Measurements from ENCODE around the gene ZNF615.
"Not testable (repeated sequence)": the region's sequence is repeated elsewhere in the genome, so short reads cannot be mapped to it uniquely, and the experiment has no call there.

ZNF615 gene

GRCh38 chr19:52007806-52008557 is at the start of gene ZNF615:
ZNF615 (minus strand) TSS chr19:52008211; CDS start chr19:52003711, 4,500 bp downstream.
- DNase-seq, result peak; percentile 37

DNA sequence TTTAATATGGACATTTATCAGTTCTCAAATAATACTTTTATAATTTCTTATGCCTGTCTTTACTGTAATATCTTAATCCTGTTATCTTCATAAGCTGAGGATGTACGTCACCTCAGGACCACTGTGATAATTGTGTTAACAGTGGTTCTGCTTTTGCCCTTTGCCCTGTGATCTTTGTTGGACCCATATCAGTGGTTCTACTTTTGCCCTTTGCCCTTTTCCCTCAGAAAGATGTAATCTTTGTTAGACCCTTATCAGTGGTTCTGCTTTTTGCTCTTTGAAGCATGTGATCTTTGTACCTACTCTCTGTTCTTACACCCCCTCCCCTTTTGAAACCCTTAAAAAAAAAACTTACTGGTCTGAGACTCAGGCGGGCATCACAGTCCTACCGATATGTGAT is 48.5 kb upstream of the ZNF615 start:
- not testable (repeated sequence) for DNase-seq

- not testable (repeated sequence) for DNase-seq
These were observed 43.7 kb upstream of the ZNF615 start for GRCh38 chr19:52051736-52052135.

GRCh38 chr19:52048555-52049501 is 40.8 kb upstream of the ZNF615 start, which contains the start of gene ZNF432:
ZNF432 (minus strand) TSS chr19:52048838; CDS start chr19:52046868, 1,970 bp downstream.
- DNase-seq, result peak; percentile 71

GRCh38 chr19:52039169-52039568 is 31.2 kb upstream of the ZNF615 start:
- no peak for DNase-seq

GRCh38 chr19:52034051-52034728 is 26.2 kb upstream of the ZNF615 start:
- no peak for DNase-seq

DNA sequence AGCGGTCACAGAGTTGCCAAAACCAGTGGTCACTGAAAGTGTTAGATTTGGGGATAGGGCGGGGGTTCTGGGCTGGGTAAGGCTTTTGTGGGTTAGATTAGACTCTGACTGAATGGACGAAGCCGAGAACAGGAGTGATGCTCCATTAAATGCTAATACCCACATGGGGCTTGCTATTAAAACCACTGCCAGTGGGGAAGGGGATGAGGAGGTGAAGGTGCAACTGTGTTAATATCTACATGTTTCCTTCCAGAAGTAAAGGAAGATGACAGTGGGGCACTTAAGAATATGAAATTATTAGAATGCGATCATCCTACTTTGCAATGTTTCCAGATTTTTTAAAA is 20.7 kb upstream of the ZNF615 start:
- DNase-seq, result no peak

GRCh38 chr19:52028027-52028779 is 20.2 kb upstream of the ZNF615 start, which contains the start of gene ZNF614:
ZNF614 (minus strand) TSS chr19:52028379; CDS start chr19:52025745, 2,634 bp downstream.
- DNase-seq, result peak; percentile 69

GRCh38 chr19:52026255-52026990 is 18.4 kb upstream of the ZNF615 start:
- DNase-seq, result not testable (repeated sequence)

- not testable (repeated sequence) for DNase-seq
These were observed 16.5 kb upstream of the ZNF615 start for GRCh38 chr19:52024478-52024877.

- no peak for DNase-seq
These were observed 14.2 kb upstream of the ZNF615 start for GRCh38 chr19:52022193-52022592.

- no peak for DNase-seq
These were observed 12.5 kb upstream of the ZNF615 start for GRCh38 chr19:52020506-52020905.

GRCh38 chr19:52010674-52011073 is 2.7 kb upstream of the ZNF615 start:
- DNase-seq, result no peak

DNA sequence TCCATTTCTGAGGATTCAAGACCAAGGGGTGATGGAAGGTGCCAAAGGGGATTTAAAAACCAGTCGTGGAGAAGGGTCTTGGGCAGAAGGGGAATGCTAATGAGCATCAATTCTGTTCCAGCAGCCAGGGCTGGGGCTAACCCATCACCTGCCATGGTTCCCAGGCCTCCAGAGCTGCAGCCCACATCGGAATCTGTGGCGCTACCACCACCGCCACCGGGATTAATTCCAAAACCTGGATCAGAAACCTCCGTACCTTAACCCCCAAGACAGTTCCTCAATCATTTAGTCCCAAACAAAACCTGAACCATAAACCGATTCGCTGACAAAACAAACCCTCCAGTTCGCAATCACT is 583 bp downstream of the ZNF615 start:
- no peak for DNase-seq

DNA sequence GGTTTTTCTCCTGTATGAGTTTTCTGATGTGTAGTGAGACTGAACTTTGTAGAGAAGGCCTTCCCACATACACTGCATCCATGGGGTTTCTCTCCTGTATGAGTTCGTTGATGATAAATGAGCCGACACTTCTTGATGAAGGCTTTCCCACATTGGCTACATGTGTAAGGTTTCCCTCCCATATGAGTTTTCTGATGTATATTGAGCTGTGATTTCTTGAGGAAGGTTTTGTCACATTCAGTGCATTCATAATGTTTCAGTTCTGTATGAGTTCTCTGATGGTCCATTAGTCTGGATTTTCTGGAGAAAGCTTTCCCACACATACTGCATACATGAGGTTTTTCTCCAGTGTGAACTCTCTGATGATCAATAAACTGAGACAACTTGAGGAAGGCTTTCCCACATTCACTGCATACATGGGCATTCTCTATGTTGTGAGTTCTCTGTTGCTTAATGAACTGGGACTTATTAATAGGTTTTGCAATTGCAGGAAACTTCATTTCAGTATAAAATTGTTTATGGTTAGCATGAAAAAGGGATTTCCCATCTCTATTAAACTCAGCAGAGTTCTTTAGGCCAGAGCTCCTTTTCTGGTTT is 13.9 kb downstream of the ZNF615 start:
- no peak for DNase-seq

DNA sequence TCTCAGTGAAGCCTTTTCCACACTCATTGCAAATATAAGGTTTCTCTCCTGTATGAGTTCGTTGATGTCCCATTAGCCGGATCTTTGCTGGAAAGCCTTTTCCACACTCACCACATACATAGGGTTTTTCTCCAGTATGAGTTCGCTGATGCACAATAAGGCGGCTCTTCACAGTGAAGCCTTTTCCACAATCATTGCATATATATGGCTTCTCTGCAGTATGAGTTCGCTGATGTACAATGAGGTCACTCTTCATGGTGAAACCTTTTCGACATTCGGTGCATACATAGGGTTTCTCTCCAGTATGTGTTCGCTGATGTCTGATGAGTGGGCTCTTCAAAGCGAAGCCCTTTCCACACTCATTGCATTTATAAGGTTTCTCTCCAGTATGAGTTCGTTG is 14.6 kb downstream of the ZNF615 start:
- DNase-seq, result no peak

DNA sequence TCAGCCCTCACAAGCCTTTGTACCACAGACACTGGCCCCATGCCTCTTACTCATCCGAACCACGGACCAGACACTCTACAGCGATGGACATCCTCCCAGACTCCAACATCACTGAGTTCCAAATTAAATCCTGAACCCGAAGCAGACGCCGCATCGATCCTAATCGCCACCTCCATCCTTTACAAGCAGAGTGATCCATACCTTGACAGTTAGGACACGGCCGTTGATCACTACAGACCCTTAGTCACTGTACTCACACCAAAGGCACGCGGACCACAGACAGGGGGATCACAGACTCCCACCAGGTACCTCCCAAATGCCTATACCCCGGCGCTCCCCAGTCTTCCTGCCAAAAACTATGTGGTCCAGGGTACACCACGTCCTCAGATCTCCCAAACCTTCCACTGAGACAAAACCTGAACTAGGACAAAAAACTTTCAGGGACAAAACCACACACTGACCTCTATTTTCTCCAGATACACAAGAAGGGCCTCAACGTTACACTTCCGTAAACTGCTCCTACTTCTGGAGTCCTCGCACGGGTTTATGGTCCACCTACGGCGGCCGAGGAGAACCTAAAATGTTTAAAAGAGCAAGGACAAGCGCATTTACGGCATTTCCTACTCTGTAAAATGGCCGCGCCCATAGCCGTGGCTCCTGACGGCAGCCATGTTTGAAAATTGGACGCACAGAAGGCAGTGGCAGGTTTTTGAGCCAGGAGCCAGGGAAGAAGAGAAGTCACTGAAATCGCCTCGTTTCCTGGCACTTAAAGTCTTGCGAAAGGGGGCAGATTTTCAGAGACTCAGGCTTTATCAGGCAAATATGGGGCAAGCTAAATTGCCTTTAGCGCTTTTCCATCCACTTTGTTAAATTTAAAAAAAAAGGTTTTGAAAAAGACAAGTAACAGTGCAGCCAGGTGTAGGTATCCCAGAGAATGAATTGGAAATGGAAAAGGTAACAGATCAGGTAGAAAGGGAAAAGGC is 21.4 kb downstream of the ZNF615 start, which contains the start of gene ZNF350:
Gene ZNF350, minus strand, starts transcription at position 532 of the 983 bp plus-strand sequence. CDS start 12,480 bp downstream, outside the sequence.
- DNase-seq, result peak; percentile 57

DNA sequence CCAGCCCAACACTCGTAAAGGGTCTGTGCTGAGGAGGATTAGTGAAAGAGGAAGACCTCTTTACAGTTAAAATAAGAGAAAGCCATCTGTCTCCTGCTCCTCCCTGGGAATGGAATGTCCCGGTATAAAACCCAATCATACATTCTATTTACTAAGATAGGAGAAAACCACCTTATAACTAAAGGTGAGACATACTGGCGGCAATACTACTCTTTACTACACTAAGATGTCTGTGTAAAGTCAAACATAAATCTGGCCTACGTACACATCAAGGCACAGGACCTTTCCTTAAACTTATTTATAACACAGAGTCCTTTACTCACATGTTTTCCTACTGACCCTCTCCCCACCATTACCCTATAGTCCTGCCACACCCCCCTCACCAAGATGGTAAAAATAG is 24.6 kb downstream of the ZNF615 start:
- DNase-seq, result no peak

- not testable (repeated sequence) for DNase-seq
These were observed 27.1 kb downstream of the ZNF615 start for GRCh38 chr19:51980926-51981325.
